ENCODE measurements around the gene RNF5.

DNA sequence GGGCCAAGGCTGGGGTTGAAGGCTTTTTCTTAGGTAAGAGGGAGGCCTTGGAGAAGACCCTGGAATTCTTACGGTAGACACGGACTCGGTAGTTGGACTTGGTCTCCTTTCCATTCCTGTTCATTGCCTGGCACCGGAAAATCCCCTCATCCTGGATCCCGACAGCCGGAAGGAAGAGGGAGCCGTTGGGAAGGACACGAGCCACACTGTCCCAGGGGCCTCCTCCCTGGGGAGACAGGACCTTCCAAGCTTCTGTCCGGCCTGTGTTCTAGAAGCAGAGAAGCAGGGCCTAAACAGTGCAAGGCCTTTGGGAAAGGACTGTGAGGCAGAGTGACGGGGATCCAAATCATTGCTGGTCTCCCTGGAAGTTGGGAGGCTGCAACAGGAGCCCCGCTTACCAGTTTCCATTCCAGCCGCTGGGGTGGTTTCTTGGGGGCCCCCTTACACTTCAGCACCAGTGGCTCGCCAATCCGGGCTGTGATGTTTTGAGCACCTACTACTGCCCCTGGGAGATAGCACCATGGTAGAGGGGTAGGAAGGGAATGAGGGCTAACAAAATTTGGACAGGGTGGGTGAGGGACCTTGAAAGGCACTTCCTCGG is 5.4 kb downstream of the RNF5 start:
- TF ChIP-seq CREB1 (IDR thresholded peaks at IDR 0.05; ENCODE audit: low read depth), result no peak
- TF ChIP-seq, protein P1, sequence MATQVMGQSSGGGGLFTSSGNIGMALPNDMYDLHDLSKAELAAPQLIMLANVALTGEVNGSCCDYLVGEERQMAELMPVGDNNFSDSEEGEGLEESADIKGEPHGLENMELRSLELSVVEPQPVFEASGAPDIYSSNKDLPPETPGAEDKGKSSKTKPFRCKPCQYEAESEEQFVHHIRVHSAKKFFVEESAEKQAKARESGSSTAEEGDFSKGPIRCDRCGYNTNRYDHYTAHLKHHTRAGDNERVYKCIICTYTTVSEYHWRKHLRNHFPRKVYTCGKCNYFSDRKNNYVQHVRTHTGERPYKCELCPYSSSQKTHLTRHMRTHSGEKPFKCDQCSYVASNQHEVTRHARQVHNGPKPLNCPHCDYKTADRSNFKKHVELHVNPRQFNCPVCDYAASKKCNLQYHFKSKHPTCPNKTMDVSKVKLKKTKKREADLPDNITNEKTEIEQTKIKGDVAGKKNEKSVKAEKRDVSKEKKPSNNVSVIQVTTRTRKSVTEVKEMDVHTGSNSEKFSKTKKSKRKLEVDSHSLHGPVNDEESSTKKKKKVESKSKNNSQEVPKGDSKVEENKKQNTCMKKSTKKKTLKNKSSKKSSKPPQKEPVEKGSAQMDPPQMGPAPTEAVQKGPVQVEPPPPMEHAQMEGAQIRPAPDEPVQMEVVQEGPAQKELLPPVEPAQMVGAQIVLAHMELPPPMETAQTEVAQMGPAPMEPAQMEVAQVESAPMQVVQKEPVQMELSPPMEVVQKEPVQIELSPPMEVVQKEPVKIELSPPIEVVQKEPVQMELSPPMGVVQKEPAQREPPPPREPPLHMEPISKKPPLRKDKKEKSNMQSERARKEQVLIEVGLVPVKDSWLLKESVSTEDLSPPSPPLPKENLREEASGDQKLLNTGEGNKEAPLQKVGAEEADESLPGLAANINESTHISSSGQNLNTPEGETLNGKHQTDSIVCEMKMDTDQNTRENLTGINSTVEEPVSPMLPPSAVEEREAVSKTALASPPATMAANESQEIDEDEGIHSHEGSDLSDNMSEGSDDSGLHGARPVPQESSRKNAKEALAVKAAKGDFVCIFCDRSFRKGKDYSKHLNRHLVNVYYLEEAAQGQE (IDR thresholded peaks at IDR 0.05; ENCODE audit: low read depth), result no peak
- TF ChIP-seq CEBPB (IDR thresholded peaks at IDR 0.05), result no peak
- TF ChIP-seq TAF1 (IDR thresholded peaks at IDR 0.05; ENCODE audit: low read depth), result no peak
- TF ChIP-seq EGR1 (IDR thresholded peaks at IDR 0.05), result no peak
- TF ChIP-seq, protein P2, sequence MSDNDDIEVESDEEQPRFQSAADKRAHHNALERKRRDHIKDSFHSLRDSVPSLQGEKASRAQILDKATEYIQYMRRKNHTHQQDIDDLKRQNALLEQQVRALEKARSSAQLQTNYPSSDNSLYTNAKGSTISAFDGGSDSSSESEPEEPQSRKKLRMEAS (IDR thresholded peaks at IDR 0.05), result no peak
- TF ChIP-seq RAD21 (IDR thresholded peaks at IDR 0.05; ENCODE audit: low read depth), result no peak
- TF ChIP-seq EP300 (IDR thresholded peaks at IDR 0.05; ENCODE audit: borderline replicate concordance), result no peak
- no peak for TF ChIP-seq FOXM1 (IDR thresholded peaks at IDR 0.05; ENCODE audit: borderline replicate concordance, low read depth)

Data from Ishikawa (cell line).